CD4-positive, alpha-beta T cell treated with Interleukin-17A for 1 hour (primary cell): Measurements from ENCODE around the gene TBL1X.
"Not testable (repeated sequence)": the region's sequence is repeated elsewhere in the genome, so short reads cannot be mapped to it uniquely, and the experiment has no call there.

ENCODE experiments used
- DNase-seq: peaks from one replicate; pipeline ENCODE4 v3.0.0-alpha.2; 2020

The TBL1X gene

DNA sequence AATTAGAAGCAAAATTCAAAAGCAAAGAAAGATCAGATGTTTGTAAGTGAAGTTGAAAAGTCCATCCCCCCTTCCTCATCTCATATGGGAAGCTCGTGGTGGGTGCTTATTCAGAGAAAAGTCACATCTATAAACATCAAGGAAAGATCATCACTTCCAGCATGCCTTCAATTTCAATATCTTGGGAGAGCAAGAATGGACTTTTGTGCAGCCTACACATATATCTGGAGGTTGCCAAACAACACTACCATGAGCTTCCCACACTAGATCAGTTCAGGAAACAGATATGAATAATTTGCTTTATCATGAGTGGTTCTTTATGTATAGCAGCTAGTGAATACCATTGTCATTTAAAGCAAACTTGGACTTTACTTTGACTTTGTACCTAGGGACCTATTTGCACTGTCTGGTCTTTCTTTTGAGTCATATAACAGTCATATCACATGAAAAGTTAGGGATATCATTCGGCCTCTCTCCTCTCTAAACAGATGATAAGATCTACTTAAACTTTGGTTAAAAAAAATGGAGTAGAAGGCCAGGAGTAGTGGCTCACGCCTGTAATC is 5.6 kb upstream of the TBL1X start:
- DNase-seq, result no peak

DNA sequence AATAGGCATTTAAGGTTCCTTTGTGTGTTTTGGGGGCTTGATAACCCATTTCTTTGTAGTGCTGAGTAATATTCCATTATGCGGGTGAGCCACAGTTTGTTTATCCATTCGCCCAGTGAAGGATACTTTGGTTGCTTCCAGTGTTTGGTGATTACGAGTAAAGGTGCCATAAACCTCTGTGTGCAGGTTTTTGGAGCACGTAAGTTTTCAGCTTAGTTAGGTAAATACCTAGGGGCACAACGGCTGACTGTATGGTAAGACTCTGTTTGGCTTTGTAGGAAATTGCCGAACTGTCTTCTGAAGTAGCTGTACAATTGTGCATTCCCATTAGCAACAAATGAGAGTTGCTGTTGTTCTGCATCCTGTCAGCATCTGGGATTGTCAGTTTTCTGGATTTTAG is 3.8 kb upstream of the TBL1X start:
- no peak for DNase-seq

DNA sequence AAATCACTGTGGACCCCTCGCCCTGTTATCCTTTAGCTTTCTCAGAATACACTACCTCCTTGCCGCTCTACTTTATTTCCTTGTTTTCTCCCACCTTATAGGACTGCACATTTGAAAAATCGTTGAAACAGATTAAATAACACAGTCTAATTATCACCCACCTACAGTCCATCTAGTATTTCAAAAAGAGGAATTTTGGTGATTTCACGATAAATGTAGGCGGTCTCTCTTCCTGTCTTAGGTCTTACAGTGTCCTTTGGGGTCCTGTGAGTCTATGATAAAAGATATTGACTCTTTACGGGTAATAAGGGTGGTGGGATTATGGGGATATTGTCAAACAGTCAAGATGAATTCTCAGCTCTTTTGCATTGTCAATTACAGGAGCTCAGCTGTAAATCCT is 2.4 kb upstream of the TBL1X start:
- DNase-seq, result no peak

DNA sequence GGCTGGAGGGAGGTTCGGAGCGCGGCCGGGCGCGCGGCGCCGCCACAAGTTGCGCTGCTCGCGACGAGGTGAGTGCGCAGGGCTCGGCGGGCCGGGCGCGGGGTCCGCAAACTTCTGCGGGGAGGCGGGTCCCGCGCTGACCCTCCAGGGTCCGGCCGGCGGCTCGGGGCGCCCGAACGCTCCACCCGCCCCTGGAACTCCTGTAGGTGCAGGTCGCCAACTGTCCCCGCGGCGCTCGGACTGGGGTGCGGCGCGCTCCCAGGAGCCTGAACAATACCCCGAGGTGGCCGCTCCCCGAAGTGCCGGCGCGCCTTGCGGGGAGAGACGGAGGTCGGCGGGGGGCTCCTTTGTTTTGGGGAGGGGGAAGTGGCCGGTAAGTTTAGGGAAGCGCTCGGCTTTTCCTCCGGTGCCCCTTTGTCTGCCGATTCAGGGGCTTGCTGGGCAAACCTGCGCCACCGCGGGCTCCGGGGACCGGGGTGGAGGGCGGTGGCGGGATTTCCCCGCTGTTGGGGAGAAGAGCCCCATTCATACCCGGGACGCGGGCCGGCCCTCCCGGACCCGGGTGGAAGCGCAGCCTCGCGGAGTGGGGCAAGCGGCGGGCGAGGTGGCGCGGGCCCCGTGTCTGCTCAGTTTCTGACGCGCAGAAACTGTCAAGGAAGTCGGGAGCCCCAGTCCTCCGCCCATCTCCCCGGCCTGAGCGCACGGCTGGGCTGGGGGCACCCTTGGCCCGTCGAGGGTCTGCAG is 694 bp downstream of the TBL1X start:
- DNase-seq, result peak; percentile 46

DNA sequence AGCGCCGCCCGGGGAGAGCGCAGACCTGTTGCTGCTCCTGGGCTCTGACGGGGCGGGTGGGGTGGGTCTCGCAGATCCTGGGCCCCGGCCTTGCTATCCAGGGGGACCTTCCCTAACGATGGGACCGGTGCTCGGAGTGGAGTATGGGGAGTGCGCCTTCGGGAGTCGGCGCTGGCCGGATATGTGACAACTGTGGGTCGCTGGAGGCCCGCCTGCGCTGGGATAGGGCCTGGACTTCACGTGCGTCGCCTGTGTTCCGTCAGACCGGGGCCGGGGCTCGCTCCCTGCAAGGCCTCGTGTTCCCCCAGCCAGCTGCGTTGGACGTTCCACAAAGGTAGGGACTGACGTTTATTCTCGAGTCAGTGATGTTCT is 1.3 kb downstream of the TBL1X start:
- DNase-seq, result no peak

DNA sequence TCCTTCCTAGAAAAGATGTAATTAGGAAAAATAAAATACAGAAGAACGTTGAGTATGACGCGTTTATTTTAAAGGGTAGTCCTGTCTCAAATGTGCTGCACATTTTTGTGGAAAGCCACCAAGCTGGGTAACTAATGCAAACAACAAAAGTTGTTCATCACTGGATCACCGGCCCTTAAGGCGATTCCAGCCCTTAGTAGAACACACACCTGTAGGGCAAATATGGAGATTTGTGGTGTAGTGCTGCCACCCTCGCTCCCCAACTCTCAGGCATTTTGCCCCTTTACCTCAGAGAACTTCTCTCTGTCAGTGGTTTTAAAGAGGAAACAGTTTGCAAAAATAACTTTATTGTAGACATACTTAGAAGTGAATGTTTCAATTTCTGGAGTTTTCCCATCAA is 1.9 kb downstream of the TBL1X start:
- DNase-seq, result no peak

DNA sequence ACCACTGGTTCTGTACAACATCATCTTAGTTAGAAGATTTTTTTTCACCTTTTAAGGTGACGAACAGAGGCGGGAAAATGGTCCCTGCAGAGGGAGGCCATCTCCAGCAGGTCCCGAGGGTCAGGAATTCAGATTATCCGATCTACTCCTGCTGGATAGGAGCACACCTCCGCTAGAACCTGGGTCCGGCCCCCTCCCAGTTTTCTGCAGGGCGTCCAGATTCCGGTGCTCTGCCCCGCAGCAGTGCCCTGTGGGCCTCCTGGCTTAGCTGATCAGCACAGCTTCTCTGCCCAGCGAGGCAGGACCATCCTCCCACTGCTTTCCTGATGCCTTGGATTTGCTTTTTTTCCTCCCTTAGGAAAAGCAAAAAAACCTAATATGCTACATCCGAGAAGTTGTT is 2.3 kb downstream of the TBL1X start:
- DNase-seq, result no peak

DNA sequence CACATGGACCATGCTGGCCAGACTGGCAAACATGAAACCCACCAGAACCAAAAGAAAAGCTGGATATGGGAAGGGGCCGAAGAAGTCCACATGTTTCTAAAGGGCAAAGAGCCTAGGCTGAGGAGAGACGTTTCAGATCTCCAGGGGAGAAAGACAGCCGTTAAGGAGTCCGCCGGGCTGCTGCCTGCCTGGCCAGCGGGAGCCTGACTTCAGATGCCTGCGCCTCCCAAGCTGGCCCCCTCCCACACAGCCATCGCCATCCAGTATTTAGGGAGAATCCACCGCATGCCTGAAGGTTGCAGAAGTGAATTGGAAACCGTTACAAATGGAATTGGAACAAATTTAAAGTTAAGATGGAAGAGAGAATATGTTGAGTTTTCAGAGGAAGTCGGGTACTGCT is 2.9 kb downstream of the TBL1X start:
- DNase-seq, result no peak

DNA sequence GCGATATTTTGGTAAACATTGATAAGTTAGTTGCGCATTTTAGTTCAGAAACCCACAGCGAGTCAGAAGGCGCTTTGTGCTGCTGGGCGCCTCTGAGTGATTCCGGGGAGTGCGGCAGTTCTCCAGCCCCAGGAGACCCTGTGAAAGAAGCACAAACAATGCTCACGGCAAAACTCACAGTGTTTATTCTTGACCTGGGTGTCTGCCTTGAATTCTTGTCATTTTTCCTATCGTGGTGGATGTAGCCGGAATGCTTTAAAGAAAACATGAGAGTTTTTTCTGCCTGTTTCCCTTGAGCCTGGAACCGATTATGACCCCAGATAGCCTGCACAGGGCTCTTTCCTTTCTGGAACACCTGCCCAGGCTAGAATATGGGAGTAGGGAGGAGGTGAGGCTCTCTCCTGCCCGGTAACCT is 6.7 kb downstream of the TBL1X start:
- no peak for DNase-seq

DNA sequence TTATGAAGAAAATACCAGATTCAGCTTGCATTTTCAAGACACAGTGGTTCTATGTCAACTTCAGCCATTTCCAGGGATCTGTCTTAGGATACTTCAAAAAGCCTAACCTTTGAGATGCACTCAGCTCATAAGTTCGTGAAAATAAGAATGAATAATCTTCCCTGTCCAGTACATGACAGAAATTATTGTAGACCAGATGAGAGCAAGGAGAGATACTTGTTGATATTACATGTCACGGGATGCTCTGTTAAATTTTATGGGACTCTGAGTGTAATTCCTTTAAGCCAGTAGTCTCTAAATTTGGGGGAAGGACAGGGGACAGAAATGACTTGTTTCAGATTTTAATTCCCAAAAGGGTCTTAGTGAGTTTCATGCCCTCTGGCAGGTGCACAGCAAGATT is 8.8 kb downstream of the TBL1X start:
- DNase-seq, result no peak

DNA sequence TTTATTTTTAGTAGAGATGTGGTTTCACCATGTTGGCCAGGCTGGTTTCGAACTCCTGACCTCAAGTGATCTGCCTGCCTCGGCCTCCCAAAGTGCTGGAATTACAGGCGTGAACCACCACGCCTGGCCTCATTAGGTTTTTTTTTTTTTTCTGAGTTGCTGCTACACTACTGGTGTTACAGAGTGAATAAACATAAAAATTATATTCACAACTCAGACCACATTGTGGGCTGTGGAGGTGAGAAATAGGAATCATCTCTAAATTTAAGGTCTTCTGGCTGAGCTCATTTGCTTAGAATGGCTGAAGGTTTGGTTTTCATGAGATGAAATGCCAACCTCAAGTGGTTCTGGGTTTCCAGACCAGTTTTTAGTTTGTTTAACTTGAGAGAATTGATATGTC is 10.6 kb downstream of the TBL1X start:
- DNase-seq, result not testable (repeated sequence)

DNA sequence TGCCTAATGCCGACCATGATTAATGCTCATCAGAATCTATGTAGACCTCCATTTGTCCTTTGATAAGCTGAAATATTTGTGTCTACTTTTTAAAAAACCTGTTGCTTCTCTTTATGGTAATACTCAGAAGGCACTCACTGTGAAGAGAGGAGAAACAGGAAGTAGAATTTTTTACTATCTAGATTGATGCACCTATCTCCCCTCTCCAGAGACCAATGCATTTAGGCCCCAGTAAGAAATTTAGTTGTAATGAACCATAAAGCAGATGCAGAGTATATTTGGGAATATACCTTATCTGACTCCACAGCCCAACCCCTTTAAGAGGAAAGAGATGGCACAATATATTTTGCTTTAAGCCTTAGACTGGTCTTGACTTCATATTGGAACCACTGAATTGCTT is 11.1 kb downstream of the TBL1X start:
- DNase-seq, result no peak

DNA sequence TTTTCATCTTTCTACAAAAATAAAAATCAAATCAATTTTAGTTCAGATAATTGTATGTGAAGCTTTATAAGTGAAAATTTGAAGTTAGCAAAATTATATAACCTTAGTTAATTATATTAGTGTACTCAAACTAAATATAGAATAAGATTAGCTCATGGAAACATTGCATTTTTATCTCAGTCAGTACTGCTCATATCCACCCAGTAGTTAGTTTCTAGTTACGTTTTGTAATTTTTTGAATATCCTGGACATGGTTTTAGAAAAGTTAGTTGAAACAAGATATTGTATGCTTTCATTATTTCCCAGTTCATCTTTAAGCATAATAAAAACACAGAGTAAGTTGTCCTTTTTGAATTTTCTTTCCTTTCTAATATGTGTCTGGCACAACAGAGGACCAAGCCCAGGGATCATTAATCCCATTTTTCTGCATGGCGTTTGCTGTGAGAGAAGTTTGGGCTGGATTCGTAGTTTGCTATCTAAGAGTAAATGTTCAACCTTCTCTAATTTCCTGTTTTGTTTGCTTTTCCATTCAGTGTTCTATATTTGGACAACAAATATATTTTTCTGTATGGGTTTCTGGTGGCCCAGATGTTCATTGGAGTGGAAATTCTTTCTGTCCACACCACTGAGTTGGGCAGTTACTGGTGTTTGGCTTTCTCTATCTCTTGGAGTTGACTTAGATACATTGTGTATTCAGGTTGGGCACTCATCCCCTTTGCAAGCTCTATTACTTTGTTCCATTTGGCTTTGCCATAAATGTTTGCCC is 12.1 kb downstream of the TBL1X start:
- DNase-seq, result no peak

DNA sequence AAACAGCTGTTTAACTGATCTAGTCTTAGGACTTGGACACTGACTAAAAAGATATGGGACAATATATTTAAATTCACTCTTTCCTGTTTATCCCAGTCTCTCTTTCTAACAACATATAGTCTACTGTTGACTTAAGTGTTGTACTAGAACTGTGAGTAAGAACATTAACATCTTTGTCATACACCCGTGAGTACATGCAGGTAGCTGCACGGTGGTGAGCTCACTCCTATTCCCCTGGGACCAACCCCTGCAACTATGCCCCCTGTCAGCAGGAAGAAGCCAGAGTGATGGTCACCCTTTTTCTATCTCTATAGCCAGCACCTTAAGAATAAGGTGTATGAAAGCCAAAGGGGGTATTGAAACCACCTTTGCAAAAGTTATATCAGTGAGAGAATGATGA is 17.6 kb downstream of the TBL1X start:
- no peak for DNase-seq

DNA sequence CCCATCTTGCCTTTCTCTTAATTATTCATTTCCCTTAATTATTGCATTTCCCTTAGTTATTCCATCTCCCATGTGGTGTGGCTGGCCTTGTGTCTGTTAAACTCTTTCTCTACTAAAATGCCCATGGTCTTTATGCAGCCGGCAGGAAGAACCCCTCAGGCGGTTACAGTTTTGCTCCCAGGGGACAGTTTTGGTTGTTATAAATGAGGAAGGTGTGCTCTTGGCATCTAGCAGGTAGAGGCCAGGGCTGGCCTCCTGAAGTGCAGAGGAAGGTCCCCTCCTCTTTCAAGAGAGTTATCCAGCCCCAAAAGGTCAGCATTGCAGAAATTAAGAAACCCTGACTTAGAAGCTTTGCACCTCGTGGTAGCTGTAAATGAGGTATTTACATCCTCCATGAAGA is 18.0 kb downstream of the TBL1X start:
- DNase-seq, result no peak

DNA sequence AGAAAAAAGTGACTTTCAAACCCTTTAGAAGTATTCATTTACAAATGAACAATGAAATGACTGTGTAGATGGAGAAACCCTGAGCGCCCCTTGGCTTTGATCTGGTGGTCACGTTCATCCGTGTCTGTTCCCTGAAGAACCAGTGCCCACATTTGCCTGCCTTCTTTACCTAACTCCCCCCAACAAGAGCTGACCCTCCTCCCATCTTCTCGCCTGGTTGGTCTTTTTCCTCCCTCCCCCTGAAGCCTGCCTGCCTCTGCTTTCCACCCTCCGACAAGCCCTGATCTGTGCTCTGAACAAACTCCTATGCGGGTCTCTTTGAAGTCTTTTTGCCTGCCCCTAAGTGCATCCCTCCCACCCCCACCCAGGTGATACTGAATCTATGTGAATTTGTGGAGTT is 18.5 kb downstream of the TBL1X start:
- DNase-seq, result no peak

DNA sequence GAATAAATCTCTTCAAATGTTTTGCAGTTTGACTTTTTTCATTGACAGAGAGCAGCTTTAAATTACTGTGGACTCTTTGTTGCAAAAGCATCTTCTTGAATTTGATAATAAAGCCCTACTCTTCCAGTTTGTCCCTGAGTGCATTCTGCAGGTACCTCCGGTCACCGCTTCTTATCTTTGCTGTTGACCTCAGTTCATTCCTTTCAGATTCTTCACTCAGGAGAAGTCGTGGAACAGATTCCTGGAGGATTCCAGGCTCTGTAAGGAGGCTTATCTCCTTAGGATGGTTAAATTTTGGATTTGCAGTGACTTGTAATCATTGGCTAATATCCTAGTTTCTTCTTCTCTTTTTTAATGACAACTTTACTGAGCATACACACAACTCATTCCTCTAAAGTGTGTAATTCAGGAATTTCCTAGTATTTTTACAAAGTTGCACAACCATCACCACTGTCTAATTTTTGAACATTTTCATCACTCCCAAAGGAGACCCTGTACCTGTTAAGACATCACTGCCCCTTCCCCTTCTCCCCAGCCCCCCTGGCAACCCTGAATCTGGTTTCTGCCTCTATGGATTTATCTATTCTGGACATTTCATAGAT is 22.0 kb downstream of the TBL1X start:
- no peak for DNase-seq

DNA sequence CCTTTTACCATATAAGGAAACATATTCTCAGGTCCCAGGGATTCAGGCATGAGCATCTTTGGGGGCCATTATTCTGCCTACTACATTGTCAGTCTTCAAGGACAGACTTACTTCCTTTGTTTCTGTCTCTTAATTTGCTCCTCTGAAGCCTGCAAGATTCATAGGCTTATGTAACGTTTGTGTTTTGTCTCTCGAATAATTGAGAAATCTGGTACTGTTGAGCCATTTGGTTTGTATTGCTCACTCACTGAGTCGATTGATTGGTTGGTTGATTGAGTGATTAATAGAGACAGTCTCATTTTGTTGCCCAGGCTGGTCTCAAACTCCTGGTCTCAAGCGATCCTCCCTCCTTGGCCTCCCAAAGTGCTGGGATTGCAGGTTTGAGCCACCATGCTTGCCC is 23.7 kb downstream of the TBL1X start:
- DNase-seq, result no peak

DNA sequence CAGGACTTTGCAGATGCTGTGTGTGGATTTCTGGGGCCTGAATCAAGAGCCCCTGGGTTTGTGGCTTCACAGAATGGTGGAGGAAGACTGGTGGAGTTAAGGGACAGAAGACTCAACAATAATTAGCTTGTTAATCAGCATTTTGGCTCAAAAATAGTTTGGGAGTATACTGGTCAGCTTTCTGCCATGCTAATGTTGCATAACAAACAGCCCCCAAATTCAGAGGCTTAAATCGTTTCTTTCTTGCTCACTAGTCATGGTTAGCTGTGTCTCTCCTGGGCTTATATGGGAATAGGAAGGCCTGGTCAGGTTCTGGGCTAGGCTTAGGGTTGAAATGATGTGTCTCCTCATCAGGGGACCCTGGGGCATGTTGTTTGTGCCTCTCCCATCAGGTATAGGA is 24.4 kb downstream of the TBL1X start:
- DNase-seq, result no peak

DNA sequence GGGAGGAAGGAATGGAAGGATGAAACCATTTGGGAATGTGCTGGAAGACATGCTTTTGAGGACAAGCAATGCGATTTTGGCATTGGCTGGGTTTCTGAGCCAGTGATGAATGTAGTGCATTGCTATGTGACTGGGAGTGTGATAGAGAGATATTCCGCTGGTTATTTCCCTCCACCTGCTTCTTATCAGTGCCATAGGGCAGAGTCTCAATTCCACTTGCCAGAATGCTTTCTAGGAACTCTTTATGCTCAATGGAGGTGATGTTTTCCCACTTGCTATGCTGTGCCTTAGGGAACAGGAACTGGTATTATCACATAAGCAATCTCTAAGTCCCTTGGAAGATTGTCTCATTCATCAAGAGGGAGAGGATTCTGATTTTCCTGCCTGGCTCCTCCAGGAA is 28.0 kb downstream of the TBL1X start:
- no peak for DNase-seq

DNA sequence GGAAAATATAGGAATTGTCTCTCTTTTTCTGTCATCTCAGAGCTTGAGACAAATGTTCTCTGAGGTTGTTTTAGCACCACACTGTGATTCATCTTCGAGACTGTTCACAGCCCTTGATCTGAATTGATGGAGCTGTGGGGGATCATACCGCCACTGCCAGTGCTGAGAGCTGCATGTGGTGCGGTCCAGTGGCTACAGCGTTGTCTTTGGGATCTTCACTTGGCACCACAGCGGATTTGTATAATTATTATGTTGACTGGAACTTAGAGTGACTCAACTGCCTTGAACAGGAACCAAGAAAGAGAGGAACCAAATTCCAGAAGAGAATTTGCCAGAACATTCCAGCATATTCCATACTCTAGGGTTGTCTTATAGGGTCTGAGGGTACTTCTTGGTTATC is 29.1 kb downstream of the TBL1X start:
- DNase-seq, result no peak

DNA sequence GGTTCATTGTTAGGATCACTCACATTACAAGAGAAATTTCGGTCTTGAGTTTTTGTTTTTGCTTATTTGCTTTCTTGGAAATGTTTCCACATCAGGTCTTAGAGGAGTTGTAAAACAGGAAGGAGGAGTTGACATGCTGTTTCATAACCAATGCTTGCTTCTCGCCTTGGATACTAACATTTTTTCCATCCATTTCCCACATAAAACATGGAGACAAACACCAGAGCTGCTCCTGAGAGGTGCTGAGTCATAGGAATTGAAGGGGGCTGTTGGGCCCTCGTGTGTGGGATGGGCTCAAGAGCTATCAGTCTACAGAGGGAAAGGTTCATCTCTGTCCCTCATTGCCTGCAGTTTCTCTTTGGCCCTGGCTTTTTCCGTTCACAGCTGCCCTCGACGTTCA is 29.9 kb downstream of the TBL1X start:
- no peak for DNase-seq

DNA sequence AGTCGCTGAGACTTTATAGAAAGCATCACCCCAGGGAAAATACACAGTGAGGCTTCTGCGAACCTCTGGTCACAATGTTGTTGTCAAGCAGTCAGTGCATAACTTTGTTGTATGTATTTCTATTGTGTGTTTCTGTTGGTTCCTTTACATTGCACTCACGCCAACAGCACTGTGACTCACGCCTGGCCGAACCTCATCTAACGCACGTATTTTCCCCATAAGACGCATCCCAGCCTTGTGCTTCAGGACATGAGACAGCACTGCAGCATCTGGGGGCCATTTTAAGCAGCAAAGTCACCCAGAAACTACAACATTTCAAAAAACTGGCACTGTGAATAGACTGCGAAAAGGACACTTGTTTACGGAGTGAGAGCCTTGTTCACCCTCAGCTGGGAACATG is 30.6 kb downstream of the TBL1X start:
- no peak for DNase-seq

DNA sequence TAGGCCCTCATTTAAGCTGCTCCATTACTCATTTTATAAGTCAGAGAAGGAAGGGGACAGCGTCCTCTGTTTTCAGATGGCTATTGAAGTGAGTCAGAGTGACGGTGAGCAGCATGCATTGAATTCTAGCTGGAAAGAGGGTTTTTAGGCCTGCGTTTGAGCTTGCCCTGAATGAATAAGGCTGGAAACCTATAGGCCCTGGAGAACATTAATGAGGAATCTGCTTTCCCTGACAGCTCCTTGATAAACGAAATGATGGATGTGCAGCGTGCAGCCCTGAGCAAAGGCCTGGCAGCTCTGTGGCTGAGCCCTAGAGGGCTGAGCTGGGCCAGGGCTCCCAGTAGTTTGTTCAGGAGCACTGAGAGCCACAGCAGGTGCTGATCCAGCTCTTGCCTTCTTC is 33.4 kb downstream of the TBL1X start:
- DNase-seq, result no peak
